Lung (tissue), 12 donors: ENCODE measurements around the gene F5. TPM values are rescaled to one million over a fixed set of nuclear protein-coding genes. Genes with fewer than 3 reads are reported as not detected.

Experiments used
- ATAC-seq: fragments of 200-7000 bp; cut with Tn5 transposase; one replicate; pipeline ENCODE4 v1.9.1; 2020; ENCODE audit warnings: moderate number of reproducible peaks; ENCODE audit not compliant: insufficient read depth, low FRiP score
- DNase-seq, 3 donors: peaks; one replicate each; pipeline ENCODE4 v3.0.0-alpha.2; 2013 to 2017
- H3K27ac ChIP-seq, 2 donors: one replicate each; pipeline ENCODE4 v1.5.1; 2013; ENCODE audit warnings: mild to moderate bottlenecking in 2 of 2, moderate library complexity in 2 of 2, control low read depth in 1 of 2, inconsistent platforms in 1 of 2, low read depth in 1 of 2, low read length in 1 of 2
- H3K27me3 ChIP-seq, 3 donors: one replicate each; pipeline ENCODE4 v1.5.1; 2013; ENCODE audit warnings: low read length in 2 of 3; ENCODE audit not compliant: control insufficient read depth in 3 of 3, insufficient read depth in 3 of 3
- H3K36me3 ChIP-seq, 4 donors: one replicate each; pipeline ENCODE4 v1.5.1; 2013; ENCODE audit warnings: low read length in 4 of 4, mild to moderate bottlenecking in 1 of 4, moderate library complexity in 1 of 4; ENCODE audit not compliant: control insufficient read depth in 4 of 4, insufficient read depth in 4 of 4
- H3K4me1 ChIP-seq, 5 donors: one replicate each; pipeline ENCODE4 v1.5.1; 2013; ENCODE audit warnings: low read length in 5 of 5, mild to moderate bottlenecking in 2 of 5, moderate library complexity in 1 of 5; ENCODE audit not compliant: control insufficient read depth in 5 of 5, insufficient read depth in 5 of 5
- H3K4me3 ChIP-seq: one replicate; pipeline ENCODE4 v1.5.1; 2013; ENCODE audit warnings: mild to moderate bottlenecking, control low read depth, moderate library complexity
- H3K9ac ChIP-seq, 2 donors: one replicate each; pipeline ENCODE4 v1.5.1; 2013; ENCODE audit warnings: low read length in 2 of 2, control low read depth in 1 of 2; ENCODE audit not compliant: insufficient read depth in 1 of 2
- H3K9me3 ChIP-seq, 4 donors: one replicate each; pipeline ENCODE4 v1.5.1; 2013; ENCODE audit warnings: low read length in 3 of 4, mild to moderate bottlenecking in 1 of 4, moderate library complexity in 1 of 4; ENCODE audit not compliant: control insufficient read depth in 4 of 4, insufficient read depth in 3 of 4
- CTCF ChIP-seq: IDR thresholded peaks from 2 replicates; pipeline ENCODE4 v1.5.1; 2012; ENCODE audit warnings: mild to moderate bottlenecking; ENCODE audit errors: control extremely low read depth, extremely low read depth
- WGBS, 2 donors: extraction: QIAGEN DNeasy Blood & Tissue Kit; methylation state at CpG; one replicate each; pipeline ENCODE4 v1.1.7; 2013; 5-methylcytosine and 5-hydroxymethylcytosine counted together
- polyA plus RNA-seq, 2 donors: library from polyadenylated mRNA; stranded (reverse); fragments of 200-250 nt; gene quantifications; one replicate each; pipeline ENCODE4 v1.2.1, GENCODE V29; 2013
- total RNA-seq, 2 donors: library from RNA; depleted of rRNA in 1 of 2; stranded (reverse); fragments of >200 nt in 1 of 2; gene quantifications; one replicate each; pipeline ENCODE4 v1.2.1, GENCODE V29; 2014 to 2021
- donor health status: control.
- donor health status: control.
- donor health status: Bipolar disorder and iron deficiency.
- donor health status: healthy.
- donor health status: DM: yes; HTN: yes; CAD: no.

Gene F5
- total and polyA plus RNA-seq, 4 donors = 0.74 to 5.3 (median 2.4) TPM

- Histone ChIP-seq H3K36me3 (no peaks in the 10 kb centered on the region), H3K27ac (no peak overlapping the region), H3K9ac (no peak overlapping the region), H3K4me3 (no peak overlapping the region), H3K27me3 (peaks cover 0 to 3% (median 0%) of the 10 kb centered on the region in 3 donors), H3K4me1 (peaks cover 0 to 2% (median 0%) of the 10 kb centered on the region in 5 donors), H3K9me3 (no peaks in the 10 kb centered on the region)
- ATAC-seq (peak; percentile 72), DNase-seq (no peak)
- no peak for TF ChIP-seq CTCF
- WGBS, 2 donors = 36 to 45% methylated on average over 5 of the region's 5 CpGs
These were observed 18.7 kb upstream of the F5 start for GRCh38 chr1:169604781-169605560.

DNA sequence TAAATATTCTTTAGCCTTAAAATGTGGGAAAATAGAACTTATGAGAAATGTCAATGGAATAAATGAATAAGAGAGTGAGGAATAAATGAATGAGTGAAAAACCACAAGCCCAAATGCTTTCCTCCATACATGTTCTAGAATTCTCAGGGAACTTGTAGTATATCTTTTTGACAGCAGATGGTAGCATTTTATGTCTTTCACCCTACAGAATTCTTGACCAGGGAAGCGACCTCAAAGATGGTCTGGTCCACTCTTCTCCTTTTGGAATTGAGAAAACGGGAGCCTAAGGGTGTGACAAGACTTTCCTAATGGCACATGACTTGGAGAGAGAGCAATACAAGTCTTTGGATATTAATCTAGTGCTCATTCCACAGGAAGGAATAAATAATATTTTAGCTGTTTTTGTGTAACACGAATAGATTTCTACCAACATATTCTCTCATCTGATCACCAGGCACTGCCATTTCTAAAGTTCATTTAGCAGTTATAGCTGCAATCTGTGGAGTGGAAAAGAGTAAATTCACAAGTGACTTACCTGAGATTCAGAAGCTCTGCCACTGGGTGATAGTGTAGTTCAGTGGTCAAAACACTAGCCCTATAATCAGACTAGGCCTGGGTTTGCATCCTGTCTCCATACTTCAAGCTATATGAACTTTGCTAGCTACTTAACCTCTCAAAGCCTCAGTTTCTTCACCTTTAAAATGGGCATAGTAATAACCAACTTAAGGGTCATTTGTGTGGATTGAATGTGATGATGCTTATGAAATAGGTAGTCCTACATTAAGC, 15.0 kb upstream of the F5 start:
- Histone ChIP-seq H3K4me1 (no peaks in the 10 kb centered on the region), H3K4me3 (no peak overlapping the region), H3K9ac (no peak overlapping the region), H3K9me3 (no peaks in the 10 kb centered on the region), H3K36me3 (no peaks in the 10 kb centered on the region), H3K27me3 (no peaks in the 10 kb centered on the region), H3K27ac (no peak overlapping the region)
- peak; percentile 31 for TF ChIP-seq CTCF
- DNase-seq (peak in 2 of 3 donors; percentile 29 to 30), ATAC-seq (no peak)
- WGBS, 2 donors = 29 to 31% methylated on average over 3 of the region's 3 CpGs

DNA sequence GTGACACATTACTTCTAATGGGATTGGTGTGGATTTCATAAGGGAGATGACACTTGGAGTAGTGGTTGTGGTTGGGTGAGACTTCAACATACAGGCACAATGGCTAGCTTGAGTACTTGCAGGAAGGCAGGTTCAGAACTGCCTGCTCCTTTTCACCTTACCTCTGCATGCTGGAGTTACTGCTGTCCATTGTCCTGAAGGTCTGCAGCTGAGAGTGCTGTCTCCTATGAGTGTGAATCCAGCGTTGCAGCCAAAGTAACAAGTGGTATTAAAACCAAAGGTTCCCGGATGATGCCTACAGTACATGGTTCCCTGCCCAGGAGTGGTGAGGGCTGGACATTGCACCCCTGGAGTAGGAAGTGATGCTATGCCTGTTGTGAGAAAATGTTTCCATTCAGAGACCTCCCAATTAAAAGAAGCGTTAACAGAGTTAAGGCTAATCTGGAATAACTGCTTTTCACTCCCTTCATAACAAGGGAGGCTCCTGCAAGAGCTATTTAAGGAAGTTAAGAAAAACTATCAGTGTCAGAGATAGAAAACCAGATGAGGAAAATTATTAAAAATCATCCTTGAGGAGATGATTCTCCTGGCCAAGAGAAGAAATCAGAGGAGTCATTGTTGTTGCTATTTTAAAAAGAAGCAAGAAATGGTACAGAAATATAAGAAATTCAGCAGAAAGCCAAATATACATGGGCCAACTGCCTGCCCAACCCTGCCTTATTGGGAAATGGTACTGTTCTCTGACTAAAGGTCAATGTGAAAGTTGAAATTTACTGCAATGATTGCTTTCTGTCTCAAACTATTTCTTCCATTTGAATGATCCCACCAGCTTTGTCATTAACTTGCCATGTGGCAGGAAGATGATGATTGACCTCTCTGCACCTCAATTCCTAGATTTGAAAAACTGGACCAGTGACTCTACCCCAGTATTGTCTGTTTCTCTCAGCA, 9.8 kb upstream of the F5 start:
- DNase-seq = peak; percentile 4 to 50 (median 20)

More for the DNA sequence above, 9.8 kb upstream of the F5 start:
- no peaks in the 10 kb centered on the region for H3K4me1 ChIP-seq
- no peaks in the 10 kb centered on the region for H3K36me3 ChIP-seq
- no peaks in the 10 kb centered on the region for H3K27me3 ChIP-seq
- TF ChIP-seq CTCF = no peak
- H3K27ac ChIP-seq = no peak overlapping the region
- no peaks in the 10 kb centered on the region for H3K9me3 ChIP-seq
- 67 to 71% methylated on average over 3 of the region's 3 CpGs for WGBS, 2 donors
- H3K9ac ChIP-seq = no peak overlapping the region
- no peak overlapping the region for H3K4me3 ChIP-seq
- no peak for ATAC-seq
